22Rv1 (cell line): ENCODE data around the gene ADM2.

Source experiments
- H3K27ac ChIP-seq: fragments of 450-650 bp; 2 replicates; pipeline ENCODE4 v1.5.1; 2017
- CTCF ChIP-seq: fragments of 450-650 bp; IDR thresholded peaks from 2 replicates; pipeline ENCODE4 v1.5.1; 2017; ENCODE audit warnings: mild to moderate bottlenecking
- ZFX ChIP-seq: fragments of 450-650 bp; IDR thresholded peaks from 2 replicates; pipeline ENCODE4 v1.6.1; 2017; ENCODE audit warnings: antibody characterized with exemption, borderline replicate concordance

The ADM2 gene

DNA sequence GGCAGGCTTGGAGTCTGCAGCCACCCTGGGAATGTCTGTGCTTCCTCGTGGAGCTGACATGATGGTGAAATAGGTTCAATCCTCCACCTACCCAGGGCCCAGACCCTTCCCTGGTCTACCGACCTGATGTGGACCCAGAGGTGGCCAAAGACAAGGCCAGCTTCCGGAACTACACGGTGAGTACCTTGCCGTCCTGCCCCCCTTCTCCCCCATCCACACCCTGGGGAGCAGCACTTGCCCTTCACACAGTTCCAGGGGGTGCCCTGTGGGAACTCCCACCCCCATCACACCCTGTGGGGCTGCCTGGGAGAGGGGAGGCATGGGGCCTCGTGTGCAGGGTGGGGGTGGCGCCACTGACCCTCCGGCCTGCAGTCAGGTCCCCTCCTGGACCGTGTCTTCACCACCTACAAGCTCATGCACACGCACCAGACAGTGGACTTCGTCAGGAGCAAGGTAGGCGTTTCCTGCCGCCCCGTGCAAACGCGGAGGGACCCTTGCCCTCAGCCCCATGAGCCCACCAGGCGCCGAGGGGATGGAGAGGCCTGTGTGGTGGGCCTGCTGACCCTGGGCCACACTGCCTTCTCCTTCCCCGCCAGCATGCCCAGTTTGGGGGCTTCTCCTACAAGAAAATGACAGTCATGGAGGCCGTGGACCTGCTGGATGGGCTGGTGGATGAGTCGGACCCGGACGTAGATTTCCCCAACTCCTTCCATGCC lies 6.1 kb downstream of the ADM2 start:
- TF ChIP-seq ZFX (no peak), CTCF (no peak)
- peak overlapping the region; percentile 95 for H3K27ac ChIP-seq

GRCh38 chr22:50488006-50488677 lies 6.8 kb downstream of the ADM2 start:
- no peak for TF ChIP-seq CTCF
- no peak for TF ChIP-seq ZFX
- no peak overlapping the region for H3K27ac ChIP-seq

GRCh38 chr22:50488886-50489285 lies 7.5 kb downstream of the ADM2 start:
- no peak overlapping the region for H3K27ac ChIP-seq
- TF ChIP-seq ZFX (no peak), CTCF (no peak)

GRCh38 chr22:50489363-50490243 lies 8.3 kb downstream of the ADM2 start:
- no peak overlapping the region for H3K27ac ChIP-seq
- TF ChIP-seq ZFX, result no peak
- TF ChIP-seq CTCF, result no peak

GRCh38 chr22:50490531-50491308 lies 9.4 kb downstream of the ADM2 start:
- no peak overlapping the region for H3K27ac ChIP-seq
- TF ChIP-seq ZFX (no peak), CTCF (no peak)

DNA sequence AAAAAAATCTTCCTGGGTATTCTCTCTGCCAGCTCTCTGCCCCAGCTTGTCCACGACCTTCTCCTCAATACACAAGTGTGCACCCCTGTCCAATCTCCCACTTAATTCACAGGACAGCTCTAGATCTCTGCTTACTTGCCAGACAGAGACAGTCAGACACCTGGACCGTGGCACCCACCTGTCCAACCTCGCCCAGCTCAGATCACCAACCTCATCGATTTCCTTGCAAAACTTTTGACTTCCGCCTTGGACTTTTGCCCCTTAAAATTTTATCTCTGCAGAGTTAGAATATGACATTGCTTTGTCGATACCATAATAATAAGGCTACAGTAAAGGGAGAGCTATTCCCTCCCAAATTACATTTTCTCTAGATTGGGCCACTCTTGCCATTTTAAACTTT lies 15.8 kb downstream of the ADM2 start:
- TF ChIP-seq CTCF, result no peak
- no peak for TF ChIP-seq ZFX
- H3K27ac ChIP-seq, result peak overlapping the region; percentile 89
